HCT116 (cell line): Measurements from ENCODE around the gene CFHR5. TPM values are rescaled to one million over a fixed set of nuclear protein-coding genes. Genes with fewer than 3 reads are reported as not detected.

Source experiments
- ATAC-seq: fragments of 200-7000 bp; cut with Tn5 transposase; 2 replicates; pipeline ENCODE4 v1.9.1; 2020; ENCODE audit warnings: mild to moderate bottlenecking, moderate library complexity
- BruUV-seq: library from RNA; stranded (reverse); fragments of 400-500 nt; replicated peaks from 2 replicates; lab custom pipeline; 2021; lab: Mats Ljungman, UMichigan
- CTCF ChIA-PET: fragments of 300-600 bp; sonication (Branson Sonifier 250); formaldehyde crosslinking; loops from one replicate; lab custom pipeline; 2021; ENCODE audit warnings: antibody characterized with exemption; lab: Charles Lee
- POLR2A ChIA-PET: fragments of 300-600, 350-600 bp; sonication (Branson Sonifier 250); formaldehyde crosslinking; loops from one replicate; lab custom pipeline; 2021; ENCODE audit warnings: antibody characterized with exemption; lab: Charles Lee
- RAD21 ChIA-PET, 2 experiments: fragments of 300-600 bp; sonication (Branson Sonifier 250); formaldehyde crosslinking; loops; one replicate each; lab custom pipeline; 2023; ENCODE audit warnings: low total read pairs in 2 of 2; ENCODE audit not compliant: uncharacterized antibody in 2 of 2, unreplicated experiment in 2 of 2, low non-redundant PET in 1 of 2; lab: Charles Lee
- DNase-seq: peaks from one replicate; pipeline ENCODE4 v3.0.0-alpha.2; 2010; ENCODE audit warnings: low read depth, low spot score
- H2AFZ ChIP-seq: fragments of 200-600 bp; shearing (Covaris generic), sonication (generic); 2 replicates; pipeline ENCODE4 v1.6.1; 2017; ENCODE audit warnings: low read depth, mixed run types, mixed read lengths, antibody characterized with exemption, low read length; ENCODE audit not compliant: poor library complexity, severe bottlenecking
- H3K27ac ChIP-seq: 2 replicates; pipeline ENCODE4 v1.5.1; 2012; ENCODE audit warnings: low read depth, low read length
- H3K27me3 ChIP-seq: fragments of 200-600 bp; sonication (generic); 2 replicates; pipeline ENCODE4 v1.6.1; 2016; ENCODE audit warnings: mixed run types, low read length, mixed read lengths; ENCODE audit not compliant: insufficient read depth
- H3K36me3 ChIP-seq, 2 experiments: fragments of 200-500 bp in 1 of 2; fragments of 200-600 bp in 1 of 2; sonication (Bioruptor generic) in 1 of 2; sonication (generic) in 1 of 2; 2 replicates each; pipeline versions ENCODE4 v1.5.1 to v1.6.1; 2014 to 2016; ENCODE audit warnings: low read length in 2 of 2, inconsistent platforms in 1 of 2, mixed read lengths in 1 of 2, mixed run types in 1 of 2; ENCODE audit not compliant: insufficient read depth in 2 of 2, control insufficient read depth in 1 of 2
- H3K4me1 ChIP-seq, 2 experiments: fragments of 200-600 bp in 1 of 2; sonication (generic) in 1 of 2; 2 replicates each; pipeline versions ENCODE4 v1.5.1 to v1.6.1; 2012 to 2017; ENCODE audit warnings: low read length in 2 of 2, inconsistent platforms in 1 of 2, mild to moderate bottlenecking in 1 of 2, mixed read lengths in 1 of 2, mixed run types in 1 of 2, moderate library complexity in 1 of 2; ENCODE audit not compliant: insufficient read depth in 2 of 2, control insufficient read depth in 1 of 2
- H3K4me2 ChIP-seq: fragments of 200-600 bp; sonication (generic); 2 replicates; pipeline ENCODE4 v1.6.1; 2017; ENCODE audit warnings: mixed run types, low read length, mixed read lengths
- H3K4me3 ChIP-seq, 2 experiments: fragments of 200-600 bp in 1 of 2; sonication (generic) in 1 of 2; replicated peaks in 1 of 2; 2 replicates each; pipeline ENCODE4 v1.5.1; 2011 to 2016; ENCODE audit warnings: low read length in 2 of 2, control low read depth in 1 of 2, low read depth in 1 of 2, mild to moderate bottlenecking in 1 of 2, mixed read lengths in 1 of 2, mixed run types in 1 of 2
- H3K79me2 ChIP-seq: fragments of 200-600 bp; sonication (generic); 2 replicates; pipeline ENCODE4 v1.6.1; 2017; ENCODE audit warnings: mild to moderate bottlenecking, mixed run types, low read length, moderate library complexity, mixed read lengths; ENCODE audit not compliant: insufficient read depth
- H3K9ac ChIP-seq: fragments of 200-600 bp; sonication (generic); 2 replicates; pipeline ENCODE4 v1.6.1; 2016; ENCODE audit warnings: low read length, mixed read lengths
- H3K9me2 ChIP-seq: fragments of 200-600 bp; sonication (generic), shearing (Covaris generic); 2 replicates; pipeline ENCODE4 v1.6.1; 2017; ENCODE audit warnings: mixed run types, mild to moderate bottlenecking, moderate library complexity; ENCODE audit not compliant: insufficient read depth
- H3K9me3 ChIP-seq, 2 experiments: fragments of 200-500 bp in 1 of 2; fragments of 200-600 bp in 1 of 2; sonication (Bioruptor generic) in 1 of 2; sonication (generic) in 1 of 2; 2 replicates each; pipeline ENCODE4 v1.6.1; 2014 to 2017; ENCODE audit warnings: low read length in 2 of 2, mixed read lengths in 2 of 2, inconsistent platforms in 1 of 2, low read depth in 1 of 2, mild to moderate bottlenecking in 1 of 2, mixed run types in 1 of 2, moderate library complexity in 1 of 2; ENCODE audit not compliant: control insufficient read depth in 1 of 2, insufficient read depth in 1 of 2
- H4K20me1 ChIP-seq: fragments of 200-600 bp; sonication (generic), shearing (Covaris generic); 2 replicates; pipeline ENCODE4 v1.6.1; 2017; ENCODE audit warnings: mixed run types, mild to moderate bottlenecking, moderate library complexity; ENCODE audit not compliant: insufficient read depth
- CBX3 ChIP-seq: IDR thresholded peaks from 2 replicates; pipeline ENCODE4 v1.6.1; 2012; ENCODE audit warnings: low read depth
- CEBPB ChIP-seq: IDR thresholded peaks from 2 replicates; pipeline ENCODE4 v1.6.1; 2012; ENCODE audit warnings: low read depth
- EGR1 ChIP-seq: IDR thresholded peaks from 2 replicates; pipeline ENCODE4 v1.6.1; 2012; ENCODE audit warnings: low read depth
- ELF1 ChIP-seq: IDR thresholded peaks from 2 replicates; pipeline ENCODE4 v1.6.1; 2012; ENCODE audit warnings: low read depth, borderline replicate concordance
- EZH2 ChIP-seq: fragments of 200-600 bp; sonication (generic); IDR thresholded peaks from 2 replicates; pipeline ENCODE4 v1.6.1; 2017; ENCODE audit warnings: antibody characterized with exemption, mixed run types
- EZH2phosphoT487 ChIP-seq: fragments of 200-600 bp; IDR thresholded peaks from 2 replicates; pipeline ENCODE4 v1.6.1; 2018; ENCODE audit warnings: antibody characterized with exemption, borderline replicate concordance
- FOSL1 ChIP-seq: IDR thresholded peaks from 2 replicates; pipeline ENCODE4 v1.6.1; 2012; ENCODE audit warnings: low read depth
- JUND ChIP-seq: IDR thresholded peaks from 2 replicates; pipeline ENCODE4 v1.6.1; 2012
- POLR2A ChIP-seq: IDR thresholded peaks from 2 replicates; pipeline ENCODE4 v1.7.0; 2011; ENCODE audit warnings: borderline replicate concordance; ENCODE audit not compliant: insufficient read depth, insufficient read length; ENCODE audit errors: extremely low read depth
- POLR2AphosphoS5 ChIP-seq: IDR thresholded peaks from 2 replicates; pipeline ENCODE4 v1.6.1; 2011; ENCODE audit warnings: mild to moderate bottlenecking, low read depth, low read length, moderate library complexity
- RAD21 ChIP-seq: IDR thresholded peaks from 2 replicates; pipeline ENCODE4 v1.6.1; 2012; ENCODE audit warnings: low read depth, mild to moderate bottlenecking
- SRF ChIP-seq: IDR thresholded peaks from 2 replicates; pipeline ENCODE4 v1.6.1; 2012; ENCODE audit warnings: low read depth
- TCF7L2 ChIP-seq: IDR thresholded peaks from 2 replicates; pipeline ENCODE4 v1.7.0; 2011; ENCODE audit warnings: borderline replicate concordance, inconsistent platforms; ENCODE audit not compliant: insufficient read depth, insufficient read length; ENCODE audit errors: extremely low read depth
- YY1 ChIP-seq: IDR thresholded peaks from 2 replicates; pipeline ENCODE4 v1.6.1; 2011; ENCODE audit warnings: low read length, low read depth, moderate library complexity, mild to moderate bottlenecking; ENCODE audit not compliant: insufficient replicate concordance; ENCODE audit errors: extremely low read depth
- ZFX ChIP-seq: fragments of 450-650 bp; IDR thresholded peaks from 2 replicates; pipeline ENCODE4 v1.6.1; 2017
- ZNF274 ChIP-seq: fragments of 200-500 bp; sonication (Bioruptor generic); IDR thresholded peaks from 2 replicates; pipeline ENCODE4 v1.6.1; 2014; ENCODE audit warnings: mild to moderate bottlenecking, low read depth, low read length, inconsistent platforms
- intact Hi-C: fragments of 100-400 bp; cut with micrococcal nuclease; formaldehyde crosslinking; loops from 2 replicates; pipeline ENCODE4 v1.10.0; 2022
- total RNA-seq: library from RNA; stranded (reverse); gene quantifications from one replicate; pipeline ENCODE4 v1.2.1, GENCODE V29; 2021; ENCODE audit not compliant: unreplicated experiment
- TF ChIP-seq, protein P1 (sequence below): IDR thresholded peaks from 2 replicates; pipeline ENCODE4 v1.6.1; 2012
- TF ChIP-seq, protein P2 (sequence below): IDR thresholded peaks from 2 replicates; pipeline ENCODE4 v1.6.1; 2012
- TF ChIP-seq, protein P3 (sequence below), 3 experiments: fragments of 200-600 bp in 1 of 3; sonication (generic) in 1 of 3; IDR thresholded peaks in 2 of 3; conservative IDR thresholded peaks in 1 of 3; 2 replicates each; pipeline ENCODE4 v1.5.1; 2012 to 2017; ENCODE audit warnings: low read depth in 2 of 3, low read length in 2 of 3, antibody characterized with exemption in 1 of 3, borderline replicate concordance in 1 of 3, control low read depth in 1 of 3, mild to moderate bottlenecking in 1 of 3, mixed read lengths in 1 of 3, mixed run types in 1 of 3, moderate library complexity in 1 of 3; ENCODE audit not compliant: insufficient read depth in 1 of 3
- TF ChIP-seq, protein P4 (sequence below): IDR thresholded peaks from 2 replicates; pipeline ENCODE4 v1.6.1; 2012; ENCODE audit warnings: low read depth

CFHR5 gene
- total RNA-seq, 1 experiment from 2014 or later: not detected

DNA sequence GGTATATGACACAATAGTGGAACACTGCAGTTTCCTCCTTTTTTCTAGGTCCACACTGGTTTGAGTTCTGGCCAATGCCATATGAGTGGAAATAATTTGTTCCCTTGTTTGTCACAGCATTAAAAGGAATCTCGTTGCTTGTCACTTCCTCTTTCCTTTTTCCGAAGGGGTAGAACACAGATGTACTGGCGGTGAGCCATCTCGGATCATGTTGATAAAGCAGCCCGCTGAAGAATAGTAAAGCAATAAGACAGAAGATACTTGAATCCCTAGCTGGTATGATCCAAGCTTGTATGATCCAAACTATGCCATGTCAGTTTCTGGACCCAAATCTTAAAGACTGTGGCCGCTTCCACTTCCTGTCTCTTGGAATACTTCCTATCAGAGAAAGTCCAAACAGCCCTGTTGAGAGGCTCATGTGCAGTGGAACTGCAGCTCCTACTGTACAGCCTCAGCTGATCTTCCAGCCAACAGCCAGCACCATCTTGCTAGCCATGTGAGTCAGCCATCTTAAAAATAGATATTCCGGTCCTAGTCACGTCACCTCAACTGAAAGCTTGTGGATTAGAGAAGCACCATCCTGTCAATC is 40.3 kb downstream of the CFHR5 start:
- Histone ChIP-seq H3K27ac (no peak overlapping the region), H3K4me3 (no peak overlapping the region), H3K9ac (no peak overlapping the region), H3K4me1 (no peaks in the 10 kb centered on the region), H4K20me1 (no peaks in the 10 kb centered on the region), H3K9me2 (no peaks in the 10 kb centered on the region), H3K4me2 (no peak overlapping the region), H2AFZ (no peak overlapping the region), H3K9me3 (no peaks in the 10 kb centered on the region), H3K36me3 (no peaks in the 10 kb centered on the region), H3K27me3 (no peaks in the 10 kb centered on the region), H3K79me2 (no peaks in the 10 kb centered on the region)
- DNase-seq (no peak), ATAC-seq (no peak)
- ChIA-PET POLR2A (no interaction called here), RAD21 (no interaction called here), CTCF (no interaction called here)
- intact Hi-C loops: no loop called here
- BruUV-seq: no TSS peak
- TF ChIP-seq EGR1: no peak
- TF ChIP-seq POLR2A: no peak
- TF ChIP-seq EZH2phosphoT487: no peak
- TF ChIP-seq SRF: no peak
- no peak for TF ChIP-seq EZH2
- no peak for TF ChIP-seq CBX3
- TF ChIP-seq, protein P1, sequence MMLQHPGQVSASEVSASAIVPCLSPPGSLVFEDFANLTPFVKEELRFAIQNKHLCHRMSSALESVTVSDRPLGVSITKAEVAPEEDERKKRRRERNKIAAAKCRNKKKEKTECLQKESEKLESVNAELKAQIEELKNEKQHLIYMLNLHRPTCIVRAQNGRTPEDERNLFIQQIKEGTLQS: no peak
- TF ChIP-seq, protein P2, sequence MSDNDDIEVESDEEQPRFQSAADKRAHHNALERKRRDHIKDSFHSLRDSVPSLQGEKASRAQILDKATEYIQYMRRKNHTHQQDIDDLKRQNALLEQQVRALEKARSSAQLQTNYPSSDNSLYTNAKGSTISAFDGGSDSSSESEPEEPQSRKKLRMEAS: no peak
- TF ChIP-seq ZNF274: no peak
- TF ChIP-seq, protein P3, sequence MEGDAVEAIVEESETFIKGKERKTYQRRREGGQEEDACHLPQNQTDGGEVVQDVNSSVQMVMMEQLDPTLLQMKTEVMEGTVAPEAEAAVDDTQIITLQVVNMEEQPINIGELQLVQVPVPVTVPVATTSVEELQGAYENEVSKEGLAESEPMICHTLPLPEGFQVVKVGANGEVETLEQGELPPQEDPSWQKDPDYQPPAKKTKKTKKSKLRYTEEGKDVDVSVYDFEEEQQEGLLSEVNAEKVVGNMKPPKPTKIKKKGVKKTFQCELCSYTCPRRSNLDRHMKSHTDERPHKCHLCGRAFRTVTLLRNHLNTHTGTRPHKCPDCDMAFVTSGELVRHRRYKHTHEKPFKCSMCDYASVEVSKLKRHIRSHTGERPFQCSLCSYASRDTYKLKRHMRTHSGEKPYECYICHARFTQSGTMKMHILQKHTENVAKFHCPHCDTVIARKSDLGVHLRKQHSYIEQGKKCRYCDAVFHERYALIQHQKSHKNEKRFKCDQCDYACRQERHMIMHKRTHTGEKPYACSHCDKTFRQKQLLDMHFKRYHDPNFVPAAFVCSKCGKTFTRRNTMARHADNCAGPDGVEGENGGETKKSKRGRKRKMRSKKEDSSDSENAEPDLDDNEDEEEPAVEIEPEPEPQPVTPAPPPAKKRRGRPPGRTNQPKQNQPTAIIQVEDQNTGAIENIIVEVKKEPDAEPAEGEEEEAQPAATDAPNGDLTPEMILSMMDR (IDR thresholded peaks at IDR 0.05 in 2 of 3, conservative IDR thresholded peaks at IDR 0.05 in 1 of 3; ENCODE audit: borderline replicate concordance in 1 of 3, insufficient read depth in 1 of 3, low read depth in 2 of 3, low read length in 2 of 3): no peak
- TF ChIP-seq YY1: no peak
- TF ChIP-seq ELF1: no peak
- no peak for TF ChIP-seq JUND
- no peak for TF ChIP-seq CEBPB
- TF ChIP-seq POLR2AphosphoS5: no peak
- no peak for TF ChIP-seq RAD21
- no peak for TF ChIP-seq ZFX
- no peak for TF ChIP-seq TCF7L2
- TF ChIP-seq FOSL1: no peak
- TF ChIP-seq, protein P4, sequence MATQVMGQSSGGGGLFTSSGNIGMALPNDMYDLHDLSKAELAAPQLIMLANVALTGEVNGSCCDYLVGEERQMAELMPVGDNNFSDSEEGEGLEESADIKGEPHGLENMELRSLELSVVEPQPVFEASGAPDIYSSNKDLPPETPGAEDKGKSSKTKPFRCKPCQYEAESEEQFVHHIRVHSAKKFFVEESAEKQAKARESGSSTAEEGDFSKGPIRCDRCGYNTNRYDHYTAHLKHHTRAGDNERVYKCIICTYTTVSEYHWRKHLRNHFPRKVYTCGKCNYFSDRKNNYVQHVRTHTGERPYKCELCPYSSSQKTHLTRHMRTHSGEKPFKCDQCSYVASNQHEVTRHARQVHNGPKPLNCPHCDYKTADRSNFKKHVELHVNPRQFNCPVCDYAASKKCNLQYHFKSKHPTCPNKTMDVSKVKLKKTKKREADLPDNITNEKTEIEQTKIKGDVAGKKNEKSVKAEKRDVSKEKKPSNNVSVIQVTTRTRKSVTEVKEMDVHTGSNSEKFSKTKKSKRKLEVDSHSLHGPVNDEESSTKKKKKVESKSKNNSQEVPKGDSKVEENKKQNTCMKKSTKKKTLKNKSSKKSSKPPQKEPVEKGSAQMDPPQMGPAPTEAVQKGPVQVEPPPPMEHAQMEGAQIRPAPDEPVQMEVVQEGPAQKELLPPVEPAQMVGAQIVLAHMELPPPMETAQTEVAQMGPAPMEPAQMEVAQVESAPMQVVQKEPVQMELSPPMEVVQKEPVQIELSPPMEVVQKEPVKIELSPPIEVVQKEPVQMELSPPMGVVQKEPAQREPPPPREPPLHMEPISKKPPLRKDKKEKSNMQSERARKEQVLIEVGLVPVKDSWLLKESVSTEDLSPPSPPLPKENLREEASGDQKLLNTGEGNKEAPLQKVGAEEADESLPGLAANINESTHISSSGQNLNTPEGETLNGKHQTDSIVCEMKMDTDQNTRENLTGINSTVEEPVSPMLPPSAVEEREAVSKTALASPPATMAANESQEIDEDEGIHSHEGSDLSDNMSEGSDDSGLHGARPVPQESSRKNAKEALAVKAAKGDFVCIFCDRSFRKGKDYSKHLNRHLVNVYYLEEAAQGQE: no peak
